Naive B cell (primary cell): ENCODE measurements around the gene S100A10. TPM values are rescaled to one million over a fixed set of nuclear protein-coding genes. Genes with fewer than 3 reads are reported as not detected.

Experiments used
- ATAC-seq, 2 donors: fragments of 150-1000 bp; cut with Tn5 transposase; 2 replicates each; pipeline ENCODE4 v1.10.0; 2021; ENCODE audit warnings: low read depth in 2 of 2, mild to moderate bottlenecking in 2 of 2, moderate library complexity in 2 of 2
- DNase-seq: peaks from one replicate; pipeline ENCODE4 v3.0.0; 2022
- H3K27ac Mint-ChIP-seq, 6 donors: one replicate each; pipeline ENCODE4 v1.8.0; 2020 to 2022; ENCODE audit warnings: mild to moderate bottlenecking in 6 of 6, mixed read lengths in 6 of 6, moderate library complexity in 5 of 6, inconsistent platforms in 2 of 6
- H3K27me3 Mint-ChIP-seq, 3 donors: one replicate each; pipeline ENCODE4 v1.8.0; 2021 to 2022; ENCODE audit warnings: mixed read lengths in 3 of 3, mild to moderate bottlenecking in 1 of 3
- H3K36me3 Mint-ChIP-seq, 2 donors: one replicate each; pipeline ENCODE4 v1.8.0; 2020 to 2022; ENCODE audit warnings: mixed read lengths in 2 of 2, inconsistent platforms in 1 of 2, mild to moderate bottlenecking in 1 of 2
- H3K4me1 Mint-ChIP-seq, 3 donors: one replicate each; pipeline ENCODE4 v1.8.0; 2020 to 2022; ENCODE audit warnings: mixed read lengths in 3 of 3, inconsistent platforms in 1 of 3, mild to moderate bottlenecking in 1 of 3, moderate library complexity in 1 of 3
- H3K4me3 Mint-ChIP-seq, 8 donors: one replicate each; pipeline ENCODE4 v1.8.0; 2020 to 2022; ENCODE audit warnings: mild to moderate bottlenecking in 8 of 8, mixed read lengths in 8 of 8, moderate library complexity in 8 of 8, inconsistent platforms in 2 of 8
- H3K9me3 Mint-ChIP-seq, 7 donors: one replicate each; pipeline ENCODE4 v1.8.0; 2020 to 2022; ENCODE audit warnings: mixed read lengths in 7 of 7, mild to moderate bottlenecking in 5 of 7, inconsistent platforms in 2 of 7, moderate library complexity in 1 of 7
- polyA plus RNA-seq, 6 donors: library from polyadenylated mRNA; unstranded; fragments of 300-500 nt; fragmentation: Illumina TruSeq; gene quantifications; one replicate each; pipeline ENCODE4 v1.2.3, GENCODE V29; 2021; ENCODE audit warnings: low read depth in 6 of 6

Gene S100A10
- polyA plus RNA-seq, result 100 to 1,000 TPM; 115 to 209 (median 180) TPM

GRCh38 chr1:151993734-151994496, at the start of gene S100A10:
TSS of gene S100A10 (minus strand) at chr1:151993859. CDS start at chr1:151986230, 7,629 bp downstream.
- peak; percentile 52 for DNase-seq
- ATAC-seq, result peak; percentile 76 to 80
- H3K4me1 Mint-ChIP-seq, result peaks cover 13 to 20% (median 14%) of the 10 kb centered on the region in 3 donors
- H3K4me3 Mint-ChIP-seq, result peak within 1 kb of the TSS; percentile 90 to 98 (median 95)
- peaks cover 0 to 2% (median 0%) of the 10 kb centered on the region in 7 donors for H3K9me3 Mint-ChIP-seq
- H3K36me3 Mint-ChIP-seq, result no peaks in the 10 kb centered on the region
- H3K27me3 Mint-ChIP-seq, result peaks cover 5 to 9% (median 6%) of the 10 kb centered on the region in 3 donors
- peak within 1 kb of the TSS; percentile 44 to 94 (median 90) for H3K27ac Mint-ChIP-seq

GRCh38 chr1:152042030-152042429, 48.4 kb upstream of the S100A10 start:
- Mint-ChIP-seq H3K27me3 (no peaks in the 10 kb centered on the region), H3K27ac (no peak overlapping the region), H3K36me3 (no peaks in the 10 kb centered on the region), H3K9me3 (no peaks in the 10 kb centered on the region), H3K4me3 (no peak overlapping the region), H3K4me1 (peaks cover 0 to 14% (median 8%) of the 10 kb centered on the region in 3 donors)
- no peak for ATAC-seq
- DNase-seq, result no peak

- H3K27ac Mint-ChIP-seq, result no peak overlapping the region
- no peaks in the 10 kb centered on the region for H3K36me3 Mint-ChIP-seq
- H3K4me1 Mint-ChIP-seq, result peaks cover 21 to 29% (median 24%) of the 10 kb centered on the region in 3 donors
These were observed 46.2 kb upstream of the S100A10 start for GRCh38 chr1:152039886-152040285.

GRCh38 chr1:152039461-152039860, 45.8 kb upstream of the S100A10 start:
- no peak for DNase-seq
- Mint-ChIP-seq H3K27me3 (no peaks in the 10 kb centered on the region), H3K9me3 (no peaks in the 10 kb centered on the region), H3K27ac (peak overlapping the region in 1 of 6 donors; percentile 13), H3K36me3 (no peaks in the 10 kb centered on the region), H3K4me3 (no peak overlapping the region), H3K4me1 (peaks cover 25 to 33% (median 27%) of the 10 kb centered on the region in 3 donors)
- ATAC-seq, result no peak

More at GRCh38 chr1:152039886-152040285, 46.2 kb upstream of the S100A10 start:
- no peak overlapping the region for H3K4me3 Mint-ChIP-seq
- H3K27me3 Mint-ChIP-seq, result no peaks in the 10 kb centered on the region
- ATAC-seq (no peak), DNase-seq (no peak)
- no peaks in the 10 kb centered on the region for H3K9me3 Mint-ChIP-seq

- ATAC-seq (no peak), DNase-seq (no peak)
- Mint-ChIP-seq H3K4me1 (peaks cover 27 to 38% (median 27%) of the 10 kb centered on the region in 3 donors), H3K27ac (no peak overlapping the region), H3K4me3 (peak overlapping the region in 1 of 8 donors; percentile 85), H3K27me3 (no peaks in the 10 kb centered on the region), H3K9me3 (no peaks in the 10 kb centered on the region), H3K36me3 (no peaks in the 10 kb centered on the region)
These were observed 45.2 kb upstream of the S100A10 start for GRCh38 chr1:152038871-152039270.

- Mint-ChIP-seq H3K27ac (peak within 1 kb of the TSS; percentile 62 to 98 (median 84)), H3K4me3 (peak within 1 kb of the TSS; percentile 86 to 97 (median 93)), H3K9me3 (no peaks in the 10 kb centered on the region), H3K27me3 (no peaks in the 10 kb centered on the region), H3K36me3 (peaks cover 6 to 7% of the 10 kb centered on the region in 2 donors), H3K4me1 (peaks cover 27 to 38% (median 27%) of the 10 kb centered on the region in 3 donors)
- DNase-seq, result peak; percentile 35
- peak; percentile 62 to 67 for ATAC-seq
These were observed 42.9 kb upstream of the S100A10 start, which contains the start of gene S100A11 for GRCh38 chr1:152036267-152037216. TSS of gene S100A11 (minus strand) at chr1:152037004. CDS start at chr1:152036915, 89 bp downstream.

GRCh38 chr1:152035539-152036266, 42.0 kb upstream of the S100A10 start:
- peak overlapping the region; percentile 86 to 97 (median 93) for H3K4me3 Mint-ChIP-seq

GRCh38 chr1:152034654-152035538, 41.2 kb upstream of the S100A10 start:
- H3K4me1 Mint-ChIP-seq, result peaks cover 27 to 38% (median 27%) of the 10 kb centered on the region in 3 donors
- H3K4me3 Mint-ChIP-seq, result peak overlapping the region; percentile 43 to 97 (median 92)
- DNase-seq (peak; percentile 23), ATAC-seq (peak; percentile 43 to 61)
- no peaks in the 10 kb centered on the region for H3K27me3 Mint-ChIP-seq
- no peaks in the 10 kb centered on the region for H3K9me3 Mint-ChIP-seq
- peak overlapping the region in 4 of 6 donors; percentile 78 to 98 (median 84) for H3K27ac Mint-ChIP-seq
- H3K36me3 Mint-ChIP-seq, result peaks cover 8 to 10% of the 10 kb centered on the region in 2 donors

More at GRCh38 chr1:152035539-152036266, 42.0 kb upstream of the S100A10 start:
- H3K4me1 Mint-ChIP-seq, result peaks cover 27 to 38% (median 27%) of the 10 kb centered on the region in 3 donors
- DNase-seq (no peak), ATAC-seq (no peak)
- peaks cover 7 to 8% of the 10 kb centered on the region in 2 donors for H3K36me3 Mint-ChIP-seq
- peak overlapping the region in 5 of 6 donors; percentile 79 to 98 (median 90) for H3K27ac Mint-ChIP-seq
- H3K9me3 Mint-ChIP-seq, result no peaks in the 10 kb centered on the region
- no peaks in the 10 kb centered on the region for H3K27me3 Mint-ChIP-seq

- Mint-ChIP-seq H3K4me1 (peaks cover 27 to 38% (median 27%) of the 10 kb centered on the region in 3 donors), H3K4me3 (peak overlapping the region in 3 of 8 donors; percentile 82 to 96 (median 92)), H3K27me3 (no peaks in the 10 kb centered on the region), H3K36me3 (peaks cover 8 to 10% of the 10 kb centered on the region in 2 donors), H3K9me3 (no peaks in the 10 kb centered on the region), H3K27ac (peak overlapping the region in 1 of 6 donors; percentile 90)
- DNase-seq, result no peak
- ATAC-seq, result peak in 1 of 2 donors; percentile 5
These were observed 40.6 kb upstream of the S100A10 start for GRCh38 chr1:152034324-152034653.

GRCh38 chr1:152029929-152030211, 36.2 kb upstream of the S100A10 start:
- no peak overlapping the region for H3K27ac Mint-ChIP-seq
- ATAC-seq, result no peak
- H3K4me1 Mint-ChIP-seq, result peaks cover 2 to 9% (median 6%) of the 10 kb centered on the region in 3 donors

GRCh38 chr1:152029144-152029928, 35.7 kb upstream of the S100A10 start:
- ATAC-seq, result no peak
- Mint-ChIP-seq H3K4me3 (no peak overlapping the region), H3K27ac (peak overlapping the region in 1 of 6 donors; percentile 21)

More at GRCh38 chr1:152029929-152030211, 36.2 kb upstream of the S100A10 start:
- Mint-ChIP-seq H3K9me3 (peaks cover 0 to 1% (median 0%) of the 10 kb centered on the region in 7 donors), H3K4me3 (no peak overlapping the region), H3K36me3 (peaks cover 8 to 10% of the 10 kb centered on the region in 2 donors), H3K27me3 (peaks cover 1 to 11% (median 9%) of the 10 kb centered on the region in 3 donors)
- DNase-seq, result no peak

More at GRCh38 chr1:152029144-152029928, 35.7 kb upstream of the S100A10 start:
- DNase-seq, result no peak
- peaks cover 7 to 17% (median 14%) of the 10 kb centered on the region in 3 donors for H3K27me3 Mint-ChIP-seq
- peaks cover 0 to 1% (median 0%) of the 10 kb centered on the region in 7 donors for H3K9me3 Mint-ChIP-seq
- H3K4me1 Mint-ChIP-seq, result peaks cover 0 to 3% (median under 1%) of the 10 kb centered on the region in 3 donors
- H3K36me3 Mint-ChIP-seq, result peaks cover 8 to 10% of the 10 kb centered on the region in 2 donors
